Measurements from ENCODE around the gene ASIC4. TPM values are rescaled to one million over a fixed set of nuclear protein-coding genes. Genes with fewer than 3 reads are reported as not detected.

Gene ASIC4
- total RNA-seq, 2 experiments from 2014 or later: 0.73 to 0.74 TPM

DNA sequence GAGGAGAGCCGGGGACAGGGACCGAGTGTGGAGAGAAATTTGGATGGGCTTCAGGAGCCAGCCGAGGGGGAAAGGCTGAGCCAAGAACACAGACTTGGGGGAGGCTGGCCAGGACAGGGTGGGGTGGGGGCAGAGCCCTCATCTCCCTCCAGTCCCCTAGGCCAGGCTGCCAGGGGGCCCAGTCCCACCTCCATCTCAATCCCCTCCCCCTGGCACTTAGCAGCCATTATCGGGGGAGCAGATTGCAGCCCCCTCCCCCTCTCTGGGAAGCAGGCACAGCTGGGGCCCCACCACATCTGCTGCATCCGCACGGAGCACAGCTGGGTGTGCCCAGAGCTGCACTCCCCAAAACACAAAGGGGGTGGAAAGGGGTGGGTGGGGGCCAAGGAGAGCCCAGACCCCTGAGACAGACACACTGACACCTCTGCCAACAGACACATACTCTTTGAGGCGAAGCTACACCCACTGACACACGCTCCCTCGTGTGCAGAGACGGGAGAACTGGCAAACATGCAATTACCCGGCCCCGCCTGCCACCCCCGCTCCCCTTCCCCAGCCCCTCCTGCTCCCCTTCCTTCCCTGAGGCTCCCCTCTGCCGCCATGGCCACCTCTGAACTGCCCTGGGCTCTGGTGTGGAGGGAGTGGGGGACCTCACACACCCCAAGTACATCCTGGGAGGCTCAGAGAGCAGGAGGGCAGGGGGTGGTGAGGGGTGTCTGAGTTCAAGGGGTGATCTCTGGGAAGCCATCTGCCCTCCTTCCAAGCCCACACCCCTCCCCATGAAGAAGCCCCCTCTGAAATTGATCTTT, 5.1 kb upstream of the ASIC4 start:
- intact Hi-C loops (cut with micrococcal nuclease; ENCODE audit: unreplicated experiment): no loop called here
- TF ChIP-seq EZH2phosphoT487 (IDR thresholded peaks at IDR 0.05; ENCODE audit: borderline replicate concordance, low read depth, low read length): no peak
- TF ChIP-seq, protein P1, sequence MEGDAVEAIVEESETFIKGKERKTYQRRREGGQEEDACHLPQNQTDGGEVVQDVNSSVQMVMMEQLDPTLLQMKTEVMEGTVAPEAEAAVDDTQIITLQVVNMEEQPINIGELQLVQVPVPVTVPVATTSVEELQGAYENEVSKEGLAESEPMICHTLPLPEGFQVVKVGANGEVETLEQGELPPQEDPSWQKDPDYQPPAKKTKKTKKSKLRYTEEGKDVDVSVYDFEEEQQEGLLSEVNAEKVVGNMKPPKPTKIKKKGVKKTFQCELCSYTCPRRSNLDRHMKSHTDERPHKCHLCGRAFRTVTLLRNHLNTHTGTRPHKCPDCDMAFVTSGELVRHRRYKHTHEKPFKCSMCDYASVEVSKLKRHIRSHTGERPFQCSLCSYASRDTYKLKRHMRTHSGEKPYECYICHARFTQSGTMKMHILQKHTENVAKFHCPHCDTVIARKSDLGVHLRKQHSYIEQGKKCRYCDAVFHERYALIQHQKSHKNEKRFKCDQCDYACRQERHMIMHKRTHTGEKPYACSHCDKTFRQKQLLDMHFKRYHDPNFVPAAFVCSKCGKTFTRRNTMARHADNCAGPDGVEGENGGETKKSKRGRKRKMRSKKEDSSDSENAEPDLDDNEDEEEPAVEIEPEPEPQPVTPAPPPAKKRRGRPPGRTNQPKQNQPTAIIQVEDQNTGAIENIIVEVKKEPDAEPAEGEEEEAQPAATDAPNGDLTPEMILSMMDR (conservative IDR thresholded peaks at IDR 0.05; ENCODE audit: low read length): no peak
- no peaks in the 10 kb centered on the region for H4K20me1 ChIP-seq (ENCODE audit: insufficient read depth, low read length)
- no peaks in the 10 kb centered on the region for H3K9me3 ChIP-seq (ENCODE audit: low read length)
- no peak overlapping the region for H2AFZ ChIP-seq (ENCODE audit: low read length)
- no peaks in the 10 kb centered on the region for H3K36me3 ChIP-seq (ENCODE audit: insufficient read depth, low read length)
- no peak overlapping the region for H3K27ac ChIP-seq (ENCODE audit: low read depth, low read length, poor library complexity, severe bottlenecking)
- no peak overlapping the region for H3K4me3 ChIP-seq (ENCODE audit: low read depth, low read length, poor library complexity, severe bottlenecking)
- ChIA-PET CTCF (ENCODE audit: unreplicated experiment) (interaction anchor here (0.6 kb wide), 1 partner anchor 88 kb away, joined by 5 read pairs; no protein-coding TSS in a partner anchor), POLR2A (no interaction called here)
- H3K4me1 ChIP-seq (ENCODE audit: insufficient read depth, low read length, poor library complexity, severe bottlenecking): peaks cover 10% of the 10 kb centered on the region
- H3K79me2 ChIP-seq (ENCODE audit: insufficient read depth, low read depth, low read length): no peaks in the 10 kb centered on the region
- DNase-seq (ENCODE audit: low spot score): no peak
- no TSS peak for BruUV-seq (replicated peaks)
- H3K4me2 ChIP-seq (ENCODE audit: low read length): no peak overlapping the region
- no peaks in the 10 kb centered on the region for H3K9me2 ChIP-seq (ENCODE audit: insufficient read depth, low read length)

- no peak overlapping the region for H3K27ac ChIP-seq (ENCODE audit: low read depth, low read length, poor library complexity, severe bottlenecking)
Measured at GRCh38 chr2:219509780-219510511, 4.3 kb upstream of the ASIC4 start.

More at GRCh38 chr2:219509780-219510511, 4.3 kb upstream of the ASIC4 start:
- Histone ChIP-seq H2AFZ (ENCODE audit: low read length) (no peak overlapping the region), H3K36me3 (ENCODE audit: insufficient read depth, low read length) (no peaks in the 10 kb centered on the region), H3K79me2 (ENCODE audit: insufficient read depth, low read depth, low read length) (no peaks in the 10 kb centered on the region), H3K9me3 (ENCODE audit: low read length) (no peaks in the 10 kb centered on the region), H3K4me2 (ENCODE audit: low read length) (no peak overlapping the region), H3K9me2 (ENCODE audit: insufficient read depth, low read length) (no peaks in the 10 kb centered on the region), H4K20me1 (ENCODE audit: insufficient read depth, low read length) (no peaks in the 10 kb centered on the region), H3K4me3 (ENCODE audit: low read depth, low read length, poor library complexity, severe bottlenecking) (no peak overlapping the region), H3K4me1 (ENCODE audit: insufficient read depth, low read length, poor library complexity, severe bottlenecking) (peaks cover 10% of the 10 kb centered on the region)
- ChIA-PET POLR2A (interaction anchor here (0.7 kb wide), 1 partner anchor 1677 kb away, joined by 3 read pairs; no protein-coding TSS in a partner anchor), CTCF (ENCODE audit: unreplicated experiment) (interaction anchor here (0.6 kb wide), 1 partner anchor 20 kb away, joined by 4 read pairs; no protein-coding TSS in a partner anchor)
- intact Hi-C loops (cut with micrococcal nuclease; ENCODE audit: unreplicated experiment): no loop called here
- BruUV-seq (replicated peaks): no TSS peak
- DNase-seq (ENCODE audit: low spot score): peak; percentile 40
- TF ChIP-seq, protein P1 (conservative IDR thresholded peaks at IDR 0.05; ENCODE audit: low read length): peak; percentile 71
- TF ChIP-seq EZH2phosphoT487 (IDR thresholded peaks at IDR 0.05; ENCODE audit: borderline replicate concordance, low read depth, low read length): no peak

All from OCI-LY7 (cell line).